IPS-18a (cell line): Measurements from ENCODE around the gene TIAM1.

Experiments
- H3K27ac ChIP-seq: one replicate; pipeline ENCODE4 v1.5.1; 2013; ENCODE audit warnings: low read length
- H3K27me3 ChIP-seq: one replicate; pipeline ENCODE4 v1.6.1; 2013; ENCODE audit warnings: mild to moderate bottlenecking, low read length; ENCODE audit not compliant: control insufficient read depth, insufficient read depth
- H3K36me3 ChIP-seq: one replicate; pipeline ENCODE4 v1.6.1; 2013; ENCODE audit warnings: low read depth, low read length; ENCODE audit not compliant: control insufficient read depth
- H3K4me1 ChIP-seq: one replicate; pipeline ENCODE4 v1.6.1; 2013; ENCODE audit warnings: low read depth, low read length; ENCODE audit not compliant: control insufficient read depth
- H3K4me3 ChIP-seq: one replicate; pipeline ENCODE4 v1.5.1; 2013; ENCODE audit warnings: low read length
- H3K9ac ChIP-seq: one replicate; pipeline ENCODE4 v1.6.1; 2013; ENCODE audit warnings: mild to moderate bottlenecking, low read length, moderate library complexity
- H3K9me3 ChIP-seq: one replicate; pipeline ENCODE4 v1.6.1; 2013; ENCODE audit warnings: low read depth, low read length; ENCODE audit not compliant: control insufficient read depth

The TIAM1 gene

GRCh38 chr21:31107871-31108270 is 236.2 kb downstream of the TIAM1 start:
- Histone ChIP-seq H3K4me3 (no peak overlapping the region), H3K9ac (no peak overlapping the region), H3K4me1 (peaks cover 7% of the 10 kb centered on the region), H3K36me3 (no peaks in the 10 kb centered on the region), H3K27me3 (no peaks in the 10 kb centered on the region), H3K27ac (no peak overlapping the region), H3K9me3 (peaks cover 10% of the 10 kb centered on the region)

GRCh38 chr21:31107176-31107785 is 236.8 kb downstream of the TIAM1 start:
- H3K27me3 ChIP-seq, result no peaks in the 10 kb centered on the region
- H3K9ac ChIP-seq, result no peak overlapping the region
- H3K36me3 ChIP-seq, result no peaks in the 10 kb centered on the region
- H3K9me3 ChIP-seq, result peaks cover 10% of the 10 kb centered on the region
- H3K27ac ChIP-seq, result no peak overlapping the region
- H3K4me3 ChIP-seq, result no peak overlapping the region
- H3K4me1 ChIP-seq, result peaks cover 7% of the 10 kb centered on the region

- H3K4me3 ChIP-seq, result no peak overlapping the region
- H3K9ac ChIP-seq, result no peak overlapping the region
- no peaks in the 10 kb centered on the region for H3K27me3 ChIP-seq
- peaks cover 7% of the 10 kb centered on the region for H3K4me1 ChIP-seq
- H3K9me3 ChIP-seq, result peaks cover 10% of the 10 kb centered on the region
- no peaks in the 10 kb centered on the region for H3K36me3 ChIP-seq
- no peak overlapping the region for H3K27ac ChIP-seq
Observed at GRCh38 chr21:31103571-31104265, 240.3 kb downstream of the TIAM1 start.

GRCh38 chr21:31103163-31103562 is 240.9 kb downstream of the TIAM1 start:
- Histone ChIP-seq H3K4me1 (peaks cover 7% of the 10 kb centered on the region), H3K27me3 (no peaks in the 10 kb centered on the region), H3K9ac (no peak overlapping the region), H3K36me3 (no peaks in the 10 kb centered on the region), H3K4me3 (no peak overlapping the region), H3K27ac (no peak overlapping the region), H3K9me3 (peaks cover 10% of the 10 kb centered on the region)

- Histone ChIP-seq H3K27me3 (no peaks in the 10 kb centered on the region), H3K9me3 (no peaks in the 10 kb centered on the region), H3K9ac (no peak overlapping the region), H3K4me3 (no peak overlapping the region), H3K36me3 (no peaks in the 10 kb centered on the region), H3K27ac (no peak overlapping the region), H3K4me1 (peaks cover 7% of the 10 kb centered on the region)
Observed at GRCh38 chr21:31099122-31099521, 244.9 kb downstream of the TIAM1 start.

GRCh38 chr21:31098576-31099005 is 245.5 kb downstream of the TIAM1 start:
- Histone ChIP-seq H3K9ac (no peak overlapping the region), H3K36me3 (no peaks in the 10 kb centered on the region), H3K4me3 (no peak overlapping the region), H3K27ac (no peak overlapping the region), H3K27me3 (no peaks in the 10 kb centered on the region), H3K9me3 (no peaks in the 10 kb centered on the region), H3K4me1 (peaks cover 6% of the 10 kb centered on the region)

GRCh38 chr21:31092832-31093625 is 251.0 kb downstream of the TIAM1 start:
- Histone ChIP-seq H3K27ac (no peak overlapping the region), H3K4me3 (no peak overlapping the region), H3K27me3 (no peaks in the 10 kb centered on the region), H3K4me1 (no peaks in the 10 kb centered on the region), H3K9me3 (no peaks in the 10 kb centered on the region), H3K9ac (no peak overlapping the region), H3K36me3 (no peaks in the 10 kb centered on the region)

GRCh38 chr21:31090376-31090775 is 253.7 kb downstream of the TIAM1 start:
- Histone ChIP-seq H3K9me3 (no peaks in the 10 kb centered on the region), H3K9ac (no peak overlapping the region), H3K36me3 (no peaks in the 10 kb centered on the region), H3K4me3 (no peak overlapping the region), H3K4me1 (no peaks in the 10 kb centered on the region), H3K27me3 (no peaks in the 10 kb centered on the region), H3K27ac (no peak overlapping the region)

- no peaks in the 10 kb centered on the region for H3K27me3 ChIP-seq
- H3K9ac ChIP-seq, result no peak overlapping the region
- no peaks in the 10 kb centered on the region for H3K9me3 ChIP-seq
- H3K4me1 ChIP-seq, result no peaks in the 10 kb centered on the region
- no peak overlapping the region for H3K4me3 ChIP-seq
- no peak overlapping the region for H3K27ac ChIP-seq
- H3K36me3 ChIP-seq, result no peaks in the 10 kb centered on the region
Observed at GRCh38 chr21:31088474-31088751, 255.6 kb downstream of the TIAM1 start.

GRCh38 chr21:31087639-31088473 is 256.2 kb downstream of the TIAM1 start:
- no peaks in the 10 kb centered on the region for H3K9me3 ChIP-seq
- no peak overlapping the region for H3K4me3 ChIP-seq
- no peaks in the 10 kb centered on the region for H3K27me3 ChIP-seq
- H3K36me3 ChIP-seq, result no peaks in the 10 kb centered on the region
- H3K4me1 ChIP-seq, result no peaks in the 10 kb centered on the region
- H3K9ac ChIP-seq, result no peak overlapping the region
- H3K27ac ChIP-seq, result no peak overlapping the region

GRCh38 chr21:31084689-31085088 is 259.4 kb downstream of the TIAM1 start:
- Histone ChIP-seq H3K4me1 (no peaks in the 10 kb centered on the region), H3K27ac (no peak overlapping the region), H3K9ac (no peak overlapping the region), H3K27me3 (no peaks in the 10 kb centered on the region), H3K9me3 (no peaks in the 10 kb centered on the region), H3K36me3 (no peaks in the 10 kb centered on the region), H3K4me3 (no peak overlapping the region)
